Neuronal stem cell (in vitro differentiated cells): ENCODE data around the gene GPN2.

Experiments
- DNase-seq: peaks from one replicate; pipeline ENCODE4 v3.0.0-alpha.2; 2013; ENCODE audit warnings: low spot score
- H2AFZ ChIP-seq: one replicate; pipeline ENCODE4 v1.6.1; 2013; ENCODE audit warnings: mild to moderate bottlenecking, low read length, inconsistent platforms
- H2AK5ac ChIP-seq: 2 replicates; pipeline ENCODE4 v1.6.1; 2013; ENCODE audit warnings: low read depth, mild to moderate bottlenecking, inconsistent platforms, low read length, moderate library complexity, mixed read lengths
- H2BK120ac ChIP-seq: 2 replicates; pipeline ENCODE4 v1.6.1; 2013; ENCODE audit warnings: low read depth, mild to moderate bottlenecking, inconsistent platforms, low read length, moderate library complexity, mixed read lengths
- H2BK12ac ChIP-seq: one replicate; pipeline ENCODE4 v1.6.1; 2013; ENCODE audit warnings: low read length, inconsistent platforms
- H2BK15ac ChIP-seq: 2 replicates; pipeline ENCODE4 v1.6.1; 2013; ENCODE audit warnings: mild to moderate bottlenecking, low read length, inconsistent platforms, mixed read lengths
- H2BK5ac ChIP-seq: one replicate; pipeline ENCODE4 v1.6.1; 2013; ENCODE audit warnings: inconsistent platforms, mild to moderate bottlenecking, low read length, moderate library complexity
- H3K14ac ChIP-seq: one replicate; pipeline ENCODE4 v1.6.1; 2013; ENCODE audit warnings: low read length, inconsistent platforms
- H3K18ac ChIP-seq: 2 replicates; pipeline ENCODE4 v1.6.1; 2013; ENCODE audit warnings: low read length, inconsistent platforms
- H3K23ac ChIP-seq: 2 replicates; pipeline ENCODE4 v1.6.1; 2013; ENCODE audit warnings: low read depth, mild to moderate bottlenecking, mixed read lengths, low read length, inconsistent platforms; ENCODE audit not compliant: poor library complexity
- H3K27ac ChIP-seq: replicated peaks from 3 replicates; pipeline ENCODE4 v1.5.1; 2013; ENCODE audit warnings: low read length, inconsistent platforms
- H3K27me3 ChIP-seq, 3 experiments: 2 replicates each; pipeline ENCODE4 v1.6.1; 2013; ENCODE audit warnings: low read length in 3 of 3, mild to moderate bottlenecking in 2 of 3, inconsistent platforms in 1 of 3, low read depth in 1 of 3, mixed read lengths in 1 of 3, moderate library complexity in 1 of 3; ENCODE audit not compliant: control insufficient read depth in 3 of 3, insufficient read depth in 3 of 3
- H3K36me3 ChIP-seq, 2 donors: replicated peaks in 1 of 2; 2 replicates each; pipeline ENCODE4 v1.6.1; 2013; ENCODE audit warnings: low read length in 2 of 2; ENCODE audit not compliant: control insufficient read depth in 2 of 2, insufficient read depth in 2 of 2
- H3K4ac ChIP-seq: 2 replicates; pipeline ENCODE4 v1.6.1; 2013; ENCODE audit warnings: inconsistent platforms, mild to moderate bottlenecking, low read length, moderate library complexity
- H3K4me1 ChIP-seq, 2 donors: 1 replicate in 1 of 2; 2 replicates in 1 of 2; pipeline ENCODE4 v1.6.1; 2013; ENCODE audit warnings: low read length in 2 of 2, low read depth in 1 of 2; ENCODE audit not compliant: control insufficient read depth in 2 of 2, insufficient read depth in 1 of 2
- H3K4me2 ChIP-seq: one replicate; pipeline ENCODE4 v1.6.1; 2013; ENCODE audit warnings: mild to moderate bottlenecking, low read length, inconsistent platforms; ENCODE audit not compliant: insufficient read depth, poor library complexity, severe bottlenecking
- H3K4me3 ChIP-seq, 2 donors: 2 replicates each; pipeline ENCODE4 v1.5.1; 2013; ENCODE audit warnings: low read length in 2 of 2, mild to moderate bottlenecking in 2 of 2, inconsistent platforms in 1 of 2, moderate library complexity in 1 of 2
- H3K79me1 ChIP-seq: one replicate; pipeline ENCODE4 v1.6.1; 2013; ENCODE audit warnings: low read depth, mild to moderate bottlenecking, inconsistent platforms, low read length, moderate library complexity
- H3K9ac ChIP-seq: one replicate; pipeline ENCODE4 v1.6.1; 2013; ENCODE audit warnings: mild to moderate bottlenecking, low read depth, low read length, inconsistent platforms; ENCODE audit not compliant: poor library complexity
- H3K9me3 ChIP-seq, 2 donors: replicated peaks in 1 of 2; 2 replicates each; pipeline versions ENCODE3 to v1.6.1; 2013; ENCODE audit warnings: low read length in 2 of 2, mild to moderate bottlenecking in 2 of 2, inconsistent platforms in 1 of 2, low read depth in 1 of 2, mixed read lengths in 1 of 2, moderate library complexity in 1 of 2; ENCODE audit not compliant: control insufficient read depth in 2 of 2, insufficient read depth in 1 of 2
- H4K8ac ChIP-seq: one replicate; pipeline ENCODE4 v1.6.1; 2013; ENCODE audit warnings: low read depth, mild to moderate bottlenecking, inconsistent platforms, low read length, moderate library complexity
- H4K91ac ChIP-seq: one replicate; pipeline ENCODE4 v1.6.1; 2013; ENCODE audit warnings: low read length, low read depth, mild to moderate bottlenecking, inconsistent platforms; ENCODE audit not compliant: poor library complexity
- WGBS, 2 donors: extraction: QIAGEN DNeasy Blood & Tissue Kit; methylation state at CpG; one replicate each; pipeline ENCODE4 v1.1.7; 2013; ENCODE audit warnings: missing lambda C conversion rate in 2 of 2, mixed read lengths in 1 of 2; ENCODE audit not compliant: insufficient read length in 2 of 2, insufficient replicate concordance in 1 of 2; ENCODE audit errors: extremely low coverage in 2 of 2; 5-methylcytosine and 5-hydroxymethylcytosine counted together

GPN2 gene

GRCh38 chr1:26833432-26834405, 56.4 kb downstream of the GPN2 start:
- no peak overlapping the region for H3K4me3 ChIP-seq
- H2AK5ac ChIP-seq = no peak overlapping the region
- no peak overlapping the region for H2BK12ac ChIP-seq
- H4K8ac ChIP-seq = no peak overlapping the region
- peak overlapping the region; percentile 25 for H3K23ac ChIP-seq
- peaks cover 0 to 1% (median 0%) of the 10 kb centered on the region in 3 experiments for H3K27me3 ChIP-seq
- peak overlapping the region; percentile 29 for H3K27ac ChIP-seq
- no peak for DNase-seq
- no CpG with 5 or more reads among the region's 23 CpGs for WGBS, 2 donors
- no peak overlapping the region for H3K18ac ChIP-seq
- no peak overlapping the region for H3K4ac ChIP-seq
- H2BK5ac ChIP-seq = peak overlapping the region; percentile 17
- H4K91ac ChIP-seq = no peak overlapping the region
- no peak overlapping the region for H3K4me2 ChIP-seq
- H3K14ac ChIP-seq = no peak overlapping the region
- H3K4me1 ChIP-seq = peaks cover 0 to 5% of the 10 kb centered on the region in 2 donors
- H2BK120ac ChIP-seq = no peak overlapping the region
- peaks cover 25% of the 10 kb centered on the region for H3K79me1 ChIP-seq
- no peak overlapping the region for H2AFZ ChIP-seq
- no peak overlapping the region for H2BK15ac ChIP-seq
- peaks cover 0 to 4% of the 10 kb centered on the region in 2 donors for H3K9me3 ChIP-seq
- no peak overlapping the region for H3K9ac ChIP-seq
- H3K36me3 ChIP-seq = peaks cover 44 to 80% of the 10 kb centered on the region in 2 donors

GRCh38 chr1:26832249-26832960, 57.7 kb downstream of the GPN2 start:
- H3K36me3 ChIP-seq = peaks cover 37 to 72% of the 10 kb centered on the region in 2 donors
- no peak overlapping the region for H3K27ac ChIP-seq
- H2BK12ac ChIP-seq = no peak overlapping the region
- no peak overlapping the region for H3K4ac ChIP-seq
- H2BK120ac ChIP-seq = no peak overlapping the region
- H4K91ac ChIP-seq = no peak overlapping the region
- peaks cover 30% of the 10 kb centered on the region for H3K79me1 ChIP-seq
- DNase-seq = no peak
- peaks cover 3 to 14% of the 10 kb centered on the region in 2 donors for H3K4me1 ChIP-seq
- no peak overlapping the region for H3K14ac ChIP-seq
- no peak overlapping the region for H3K9ac ChIP-seq
- H3K9me3 ChIP-seq = peaks cover 0 to 4% of the 10 kb centered on the region in 2 donors
- no peak overlapping the region for H3K4me2 ChIP-seq
- peaks cover 0 to 1% (median 0%) of the 10 kb centered on the region in 3 experiments for H3K27me3 ChIP-seq
- H4K8ac ChIP-seq = no peak overlapping the region
- no peak overlapping the region for H2BK5ac ChIP-seq
- H3K18ac ChIP-seq = no peak overlapping the region
- no peak overlapping the region for H2BK15ac ChIP-seq
- peak overlapping the region in 1 of 2 donors; percentile 21 for H3K4me3 ChIP-seq
- no CpG with 5 or more reads among the region's 16 CpGs for WGBS, 2 donors
- H3K23ac ChIP-seq = peak overlapping the region; percentile 25
- H2AK5ac ChIP-seq = no peak overlapping the region
- no peak overlapping the region for H2AFZ ChIP-seq

GRCh38 chr1:26831546-26832248, 58.4 kb downstream of the GPN2 start:
- no peak overlapping the region for H3K23ac ChIP-seq
- H3K9me3 ChIP-seq = peaks cover 0 to 4% of the 10 kb centered on the region in 2 donors

More at GRCh38 chr1:26831546-26832248, 58.4 kb downstream of the GPN2 start:
- WGBS, 2 donors = no CpG with 5 or more reads among the region's 3 CpGs
- no peak overlapping the region for H3K18ac ChIP-seq
- H2BK5ac ChIP-seq = no peak overlapping the region
- no peak overlapping the region for H4K8ac ChIP-seq
- no peak overlapping the region for H2AK5ac ChIP-seq
- H3K79me1 ChIP-seq = peaks cover 32% of the 10 kb centered on the region
- no peak overlapping the region for H2BK120ac ChIP-seq
- no peak overlapping the region for H3K27ac ChIP-seq
- H3K9ac ChIP-seq = no peak overlapping the region
- H3K4me2 ChIP-seq = no peak overlapping the region
- H3K4me3 ChIP-seq = no peak overlapping the region
- H3K4ac ChIP-seq = no peak overlapping the region
- H2AFZ ChIP-seq = no peak overlapping the region
- no peak overlapping the region for H2BK15ac ChIP-seq
- no peak overlapping the region for H2BK12ac ChIP-seq
- H3K4me1 ChIP-seq = peaks cover 5 to 15% of the 10 kb centered on the region in 2 donors
- peaks cover 0 to 1% (median 0%) of the 10 kb centered on the region in 3 experiments for H3K27me3 ChIP-seq
- H4K91ac ChIP-seq = no peak overlapping the region
- no peak for DNase-seq
- no peak overlapping the region for H3K14ac ChIP-seq
- H3K36me3 ChIP-seq = peaks cover 37 to 72% of the 10 kb centered on the region in 2 donors
